ENCODE data around the gene BRAF. TPM values are rescaled to one million over a fixed set of nuclear protein-coding genes. Genes with fewer than 3 reads are reported as not detected.
"Not testable (repeated sequence)": the region's sequence is repeated elsewhere in the genome, so short reads cannot be mapped to it uniquely, and the experiment has no call there.

Gene BRAF
- total and polyA plus RNA-seq, 2 donors (not counting 3 experiments of a cell fraction or from before 2014, with no cell fraction given): 6.6 to 26.2 TPM

DNA sequence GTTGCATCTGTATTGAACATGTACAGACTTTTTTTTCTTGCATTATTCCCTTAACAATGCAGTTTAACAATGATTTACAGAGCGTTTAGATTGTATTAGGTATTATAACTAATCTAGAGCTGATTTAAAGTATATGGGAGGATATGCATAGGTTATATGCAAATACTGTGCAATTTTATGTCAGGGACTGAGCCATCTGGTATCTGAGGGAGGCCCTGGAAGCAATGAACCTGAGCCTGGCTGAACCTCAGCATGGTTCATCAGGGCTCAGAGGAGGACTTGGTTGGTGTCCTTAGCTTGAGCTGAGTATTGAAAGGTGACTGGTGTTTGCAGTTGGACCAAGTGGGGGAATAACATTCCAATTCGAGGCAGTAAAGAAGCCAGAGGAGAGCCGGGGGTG lies 247.2 kb downstream of the BRAF start:
- Histone ChIP-seq H3K9ac (replicated peaks; ENCODE audit: extremely low read depth, insufficient read depth, low read length) (no peak overlapping the region), H3K4me2 (ENCODE audit: insufficient read depth, low read length) (no peak overlapping the region), H3K9me1 (replicated peaks; ENCODE audit: control insufficient read depth, extremely low read depth, insufficient read depth, low read length) (no peaks in the 10 kb centered on the region), H3K4me1 (ENCODE audit: control insufficient read depth, extremely low read depth, insufficient read depth, low read length) (peaks cover 4% of the 10 kb centered on the region), H3K27me3 (ENCODE audit: control insufficient read depth in 2 of 2, insufficient read depth in 2 of 2, low read length in 2 of 2) (no peaks in the 10 kb centered on the region), H4K20me1 (replicated peaks; ENCODE audit: control insufficient read depth, extremely low read depth, insufficient read depth, low read length) (no peaks in the 10 kb centered on the region), H3K27ac (ENCODE audit: insufficient read depth, low read depth, low read length) (no peak overlapping the region), H3K36me3 (ENCODE audit: control insufficient read depth in 2 of 2, extremely low read depth in 1 of 2, insufficient read depth in 2 of 2, low read length in 2 of 2) (peaks cover 0 to 7% of the 10 kb centered on the region in 2 experiments), H3K79me2 (ENCODE audit: control insufficient read depth, insufficient read depth, low read length) (no peaks in the 10 kb centered on the region), H3K4me3 (replicated peaks in 1 of 3; ENCODE audit: insufficient read depth in 1 of 3, low read depth in 1 of 3, low read length in 3 of 3) (no peak overlapping the region), H3K9me3 (replicated peaks; ENCODE audit: control insufficient read depth, insufficient read depth, low read length) (no peaks in the 10 kb centered on the region), H2AFZ (ENCODE audit: low read depth, low read length) (no peak overlapping the region)
- FAIRE-seq (no peak), DNase-seq (ENCODE audit: low read depth, low spot score) (no peak)
- intact Hi-C loops (cut with micrococcal nuclease): loop anchor here (5.0 to 10.0 kb wide), 2 partner anchors 245 to 977 kb away; partner anchors contain the start of gene BRAF
- POLR2A ChIA-PET: no interaction called here
- dilution Hi-C loops (cut with MboI; ENCODE audit: extremely low pct_ligation_motif_present, low sequenced_read_pairs): no loop called here
- CTCF ChIA-PET: no interaction called here
- TF ChIP-seq, protein P1, sequence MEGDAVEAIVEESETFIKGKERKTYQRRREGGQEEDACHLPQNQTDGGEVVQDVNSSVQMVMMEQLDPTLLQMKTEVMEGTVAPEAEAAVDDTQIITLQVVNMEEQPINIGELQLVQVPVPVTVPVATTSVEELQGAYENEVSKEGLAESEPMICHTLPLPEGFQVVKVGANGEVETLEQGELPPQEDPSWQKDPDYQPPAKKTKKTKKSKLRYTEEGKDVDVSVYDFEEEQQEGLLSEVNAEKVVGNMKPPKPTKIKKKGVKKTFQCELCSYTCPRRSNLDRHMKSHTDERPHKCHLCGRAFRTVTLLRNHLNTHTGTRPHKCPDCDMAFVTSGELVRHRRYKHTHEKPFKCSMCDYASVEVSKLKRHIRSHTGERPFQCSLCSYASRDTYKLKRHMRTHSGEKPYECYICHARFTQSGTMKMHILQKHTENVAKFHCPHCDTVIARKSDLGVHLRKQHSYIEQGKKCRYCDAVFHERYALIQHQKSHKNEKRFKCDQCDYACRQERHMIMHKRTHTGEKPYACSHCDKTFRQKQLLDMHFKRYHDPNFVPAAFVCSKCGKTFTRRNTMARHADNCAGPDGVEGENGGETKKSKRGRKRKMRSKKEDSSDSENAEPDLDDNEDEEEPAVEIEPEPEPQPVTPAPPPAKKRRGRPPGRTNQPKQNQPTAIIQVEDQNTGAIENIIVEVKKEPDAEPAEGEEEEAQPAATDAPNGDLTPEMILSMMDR (IDR thresholded peaks at IDR 0.05; ENCODE audit: extremely low read depth in 1 of 2, insufficient read depth in 1 of 2, low read depth in 1 of 2, low read length in 2 of 2): no peak
- TF ChIP-seq MAX (IDR thresholded peaks at IDR 0.05; ENCODE audit: insufficient read depth, insufficient read length) (no peak), POLR2AphosphoS5 (IDR thresholded peaks at IDR 0.05; ENCODE audit: insufficient read depth, low read depth, low read length) (no peak)
- BruUV-seq (replicated peaks): no TSS peak

DNA sequence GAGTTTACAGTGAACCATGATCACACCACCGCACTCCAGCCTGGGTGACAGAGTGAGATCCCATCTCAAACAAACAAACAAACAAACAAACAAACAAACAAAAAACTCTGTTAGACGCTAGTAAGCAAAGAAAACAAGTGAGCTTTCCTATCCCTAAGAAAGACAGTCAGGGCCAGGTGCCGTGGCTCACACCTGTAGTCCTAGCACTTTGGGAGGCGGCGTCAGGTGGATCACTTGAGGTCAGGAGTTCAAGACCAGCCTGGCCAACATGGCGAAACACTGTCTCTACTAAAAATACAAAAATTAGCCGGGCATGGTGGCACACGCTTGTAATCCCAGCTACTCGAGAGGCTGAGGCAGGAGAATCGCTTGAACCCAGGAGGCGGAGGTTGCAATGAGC lies 247.8 kb downstream of the BRAF start:
- ChIA-PET CTCF (interaction anchor here (1.1 to 3.7 kb wide), 2 partner anchors 9 to 335 kb away, joined by 3 to 17 read pairs; no protein-coding TSS in a partner anchor), POLR2A (interaction anchor here (0.7 kb wide), 1 partner anchor 959 kb away, joined by 3 read pairs; no protein-coding TSS in a partner anchor)
- H2AFZ ChIP-seq (ENCODE audit: low read depth, low read length); H3K9ac ChIP-seq (replicated peaks; ENCODE audit: extremely low read depth, insufficient read depth, low read length); FAIRE-seq; H3K9me1 ChIP-seq (replicated peaks; ENCODE audit: control insufficient read depth, extremely low read depth, insufficient read depth, low read length); H3K4me3 ChIP-seq (replicated peaks in 1 of 3; ENCODE audit: insufficient read depth in 1 of 3, low read depth in 1 of 3, low read length in 3 of 3); BruUV-seq (replicated peaks); H3K79me2 ChIP-seq (ENCODE audit: control insufficient read depth, insufficient read depth, low read length); H4K20me1 ChIP-seq (replicated peaks; ENCODE audit: control insufficient read depth, extremely low read depth, insufficient read depth, low read length); H3K4me2 ChIP-seq (ENCODE audit: insufficient read depth, low read length); H3K27ac ChIP-seq (ENCODE audit: insufficient read depth, low read depth, low read length); dilution Hi-C loops (cut with MboI; ENCODE audit: extremely low pct_ligation_motif_present, low sequenced_read_pairs); H3K27me3 ChIP-seq (ENCODE audit: control insufficient read depth in 2 of 2, insufficient read depth in 2 of 2, low read length in 2 of 2); H3K4me1 ChIP-seq (ENCODE audit: control insufficient read depth, extremely low read depth, insufficient read depth, low read length); DNase-seq (ENCODE audit: low read depth, low spot score); H3K36me3 ChIP-seq (ENCODE audit: control insufficient read depth in 2 of 2, extremely low read depth in 1 of 2, insufficient read depth in 2 of 2, low read length in 2 of 2); H3K9me3 ChIP-seq (replicated peaks; ENCODE audit: control insufficient read depth, insufficient read depth, low read length): not testable (repeated sequence)
- intact Hi-C loops (cut with micrococcal nuclease): loop anchor here (5.0 to 10.0 kb wide), 2 partner anchors 245 to 978 kb away; partner anchors contain the start of gene BRAF

Data from endothelial cell of umbilical vein (primary cell).